HepG2 (cell line): ENCODE data around the gene SCN9A. TPM values are rescaled to one million over a fixed set of nuclear protein-coding genes. Genes with fewer than 3 reads are reported as not detected.
A peak's percentile ranks its signal among the peaks of the same experiment; 100 is the strongest.

Experiments
- GPN1 ChIP-seq: sonication (generic); formaldehyde crosslinking; IDR thresholded peaks from 2 replicates; pipeline ENCODE4 v1.5.1; 2020; ENCODE audit warnings: missing genetic modification reagents, borderline replicate concordance
- KLF16 ChIP-seq, 2 experiments: sonication (generic) in 1 of 2; formaldehyde crosslinking in 1 of 2; IDR thresholded peaks; 2 replicates each; pipeline versions ENCODE4 v1.6.1 to v1.8.0; 2016 to 2023; ENCODE audit warnings: missing genetic modification reagents in 2 of 2, missing compliant biosample characterization in 1 of 2
- MZF1 ChIP-seq: sonication (generic); formaldehyde crosslinking; IDR thresholded peaks from 2 replicates; pipeline ENCODE4 v1.8.1; 2023; ENCODE audit warnings: mild to moderate bottlenecking, missing genetic modification reagents, borderline replicate concordance
- PCBP2 ChIP-seq: fragments of 200-400 bp; formaldehyde crosslinking; optimal IDR thresholded peaks from 2 replicates; pipeline ENCODE3; 2018; ENCODE audit warnings: low read length, low read depth; ENCODE audit not compliant: poor library complexity, severe bottlenecking
- SMAD1 ChIP-seq: sonication (generic); formaldehyde crosslinking; IDR thresholded peaks from 2 replicates; pipeline ENCODE4 v1.4.0; 2020; ENCODE audit warnings: missing genetic modification reagents, low read depth, mild to moderate bottlenecking, borderline replicate concordance
- SOX5 ChIP-seq: IDR thresholded peaks from 2 replicates; pipeline ENCODE4 v1.6.1; 2016; ENCODE audit warnings: borderline replicate concordance
- ZNF143 ChIP-seq: sonication (generic); formaldehyde crosslinking; IDR thresholded peaks from 2 replicates; pipeline ENCODE4 v1.4.0; 2020; ENCODE audit warnings: missing genetic modification reagents
- ZNF781 ChIP-seq: sonication (generic); formaldehyde crosslinking; IDR thresholded peaks from 2 replicates; pipeline ENCODE4 v1.5.1; 2020; ENCODE audit warnings: borderline replicate concordance, mild to moderate bottlenecking, missing genetic modification reagents; ENCODE audit errors: not compliant biosample characterization
- polyA plus RNA-seq, 8 experiments: library from polyadenylated mRNA; depleted of rRNA in 3 of 8; stranded (reverse) in 7 of 8; unstranded in 1 of 8; fragments of >200 nt; fragmentation: Illumina TruSeq in 4 of 8; extraction: Trizol in 4 of 8; gene quantifications; 2 replicates each; pipeline versions ENCODE4 v1.2.1 to v1.2.3, GENCODE V29; 2011 to 2016; ENCODE audit warnings: low read depth in 4 of 8, missing spikeins in 1 of 8, mixed read lengths in 1 of 8; ENCODE audit not compliant: insufficient read depth in 1 of 8
- total RNA-seq, 5 experiments: library from RNA; depleted of rRNA; stranded (reverse); fragments of >200 nt; fragmentation: Illumina TruSeq; extraction: Trizol; gene quantifications; 2 replicates each; pipeline ENCODE4 v1.2.3, GENCODE V29; 2016; ENCODE audit warnings: low read depth in 1 of 5
- TF ChIP-seq, protein P1 (sequence below): sonication (generic); formaldehyde crosslinking; IDR thresholded peaks from 2 replicates; pipeline ENCODE4 v1.8.0; 2022; ENCODE audit warnings: mild to moderate bottlenecking, missing genetic modification reagents, borderline replicate concordance
- TF ChIP-seq, protein P2 (sequence below), 2 experiments: sonication (generic) in 1 of 2; formaldehyde crosslinking in 1 of 2; IDR thresholded peaks; 2 replicates each; pipeline versions ENCODE4 v1.4.0 to v1.6.1; 2018 to 2020; ENCODE audit warnings: missing genetic modification reagents in 2 of 2, borderline replicate concordance in 1 of 2, low read depth in 1 of 2, mild to moderate bottlenecking in 1 of 2, missing biosample characterization in 1 of 2
- TF ChIP-seq, protein P3 (sequence below): sonication (generic); formaldehyde crosslinking; IDR thresholded peaks from 2 replicates; pipeline ENCODE4 v1.4.0; 2020; ENCODE audit warnings: missing genetic modification reagents
- TF ChIP-seq, protein P4 (sequence below): sonication (generic); formaldehyde crosslinking; IDR thresholded peaks from 2 replicates; pipeline ENCODE4 v1.5.0; 2020; ENCODE audit warnings: missing genetic modification reagents
- TF ChIP-seq, protein P5 (sequence below): sonication (generic); formaldehyde crosslinking; IDR thresholded peaks from 2 replicates; pipeline ENCODE4 v1.8.1; 2023; ENCODE audit warnings: mild to moderate bottlenecking, inconsistent platforms, moderate library complexity, missing genetic modification reagents, borderline replicate concordance
- TF ChIP-seq, protein P6 (sequence below): sonication (generic); formaldehyde crosslinking; IDR thresholded peaks from 2 replicates; pipeline ENCODE4 v1.8.1; 2022; ENCODE audit warnings: mild to moderate bottlenecking, missing genetic modification reagents

SCN9A gene
- total and polyA plus RNA-seq, 2 of the 13 experiments (the other 11 are each of a cell fraction or from before 2014, with no cell fraction given): 15.3 to 24.3 TPM

DNA sequence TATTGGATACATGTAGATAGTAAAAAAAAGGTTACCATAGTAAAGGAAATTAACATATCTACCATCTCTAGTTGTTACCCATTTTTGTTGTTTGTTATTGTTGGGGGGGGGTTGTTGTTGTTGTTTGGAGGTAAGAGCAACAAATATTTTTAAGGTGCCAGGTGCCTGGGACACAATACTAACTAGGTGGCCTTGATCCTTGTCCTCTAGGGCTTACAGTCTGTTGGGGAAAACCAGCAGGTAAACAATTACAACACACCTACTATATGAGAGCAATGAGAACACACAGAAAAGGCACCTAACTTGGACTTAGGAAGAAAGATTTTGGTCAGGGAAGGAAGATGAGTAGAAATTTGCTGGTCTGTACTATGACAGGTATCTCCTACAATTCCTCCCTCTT is 46.3 kb downstream of the SCN9A start (continued):
- TF ChIP-seq PCBP2 (no peak), MZF1 (CRISPR knock-in tag) (no peak), ZNF781 (CRISPR knock-in tag) (no peak), SMAD1 (CRISPR knock-in tag) (no peak), SOX5 (CRISPR knock-in tag) (peak; percentile 92), GPN1 (CRISPR knock-in tag) (no peak), KLF16 (CRISPR knock-in tag; IDR thresholded peaks at IDR 0.05) (peak in 1 of 2 experiments; percentile 72; a peak in 2 of 4 replicates), ZNF143 (no peak)
- TF ChIP-seq, protein P1, sequence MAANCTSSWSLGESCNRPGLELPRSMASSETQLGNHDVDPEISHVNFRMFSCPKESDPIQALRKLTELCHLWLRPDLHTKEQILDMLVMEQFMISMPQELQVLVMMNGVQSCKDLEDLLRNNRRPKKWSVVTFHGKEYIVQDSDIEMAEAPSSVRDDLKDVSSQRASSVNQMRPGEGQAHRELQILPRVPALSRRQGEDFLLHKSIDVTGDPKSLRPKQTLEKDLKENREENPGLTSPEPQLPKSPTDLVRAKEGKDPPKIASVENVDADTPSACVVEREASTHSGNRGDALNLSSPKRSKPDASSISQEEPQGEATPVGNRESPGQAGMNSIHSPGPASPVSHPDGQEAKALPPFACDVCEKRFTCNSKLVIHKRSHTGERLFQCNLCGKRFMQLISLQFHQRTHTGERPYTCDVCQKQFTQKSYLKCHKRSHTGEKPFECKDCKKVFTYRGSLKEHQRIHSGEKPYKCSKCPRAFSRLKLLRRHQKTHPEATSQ (CRISPR knock-in tag): peak; percentile 62; the same call in 1 of the 2 replicates
- TF ChIP-seq, protein P2, sequence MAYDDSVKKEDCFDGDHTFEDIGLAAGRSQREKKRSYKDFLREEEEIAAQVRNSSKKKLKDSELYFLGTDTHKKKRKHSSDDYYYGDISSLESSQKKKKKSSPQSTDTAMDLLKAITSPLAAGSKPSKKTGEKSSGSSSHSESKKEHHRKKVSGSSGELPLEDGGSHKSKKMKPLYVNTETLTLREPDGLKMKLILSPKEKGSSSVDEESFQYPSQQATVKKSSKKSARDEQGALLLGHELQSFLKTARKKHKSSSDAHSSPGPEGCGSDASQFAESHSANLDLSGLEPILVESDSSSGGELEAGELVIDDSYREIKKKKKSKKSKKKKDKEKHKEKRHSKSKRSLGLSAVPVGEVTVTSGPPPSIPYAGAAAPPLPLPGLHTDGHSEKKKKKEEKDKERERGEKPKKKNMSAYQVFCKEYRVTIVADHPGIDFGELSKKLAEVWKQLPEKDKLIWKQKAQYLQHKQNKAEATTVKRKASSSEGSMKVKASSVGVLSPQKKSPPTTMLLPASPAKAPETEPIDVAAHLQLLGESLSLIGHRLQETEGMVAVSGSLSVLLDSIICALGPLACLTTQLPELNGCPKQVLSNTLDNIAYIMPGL (CRISPR knock-in tag; IDR thresholded peaks at IDR 0.05; ENCODE audit: borderline replicate concordance in 1 of 2, low read depth in 1 of 2): peak in 1 of 2 experiments; percentile 37; a peak in 1 of 4 replicates
- TF ChIP-seq, protein P3, sequence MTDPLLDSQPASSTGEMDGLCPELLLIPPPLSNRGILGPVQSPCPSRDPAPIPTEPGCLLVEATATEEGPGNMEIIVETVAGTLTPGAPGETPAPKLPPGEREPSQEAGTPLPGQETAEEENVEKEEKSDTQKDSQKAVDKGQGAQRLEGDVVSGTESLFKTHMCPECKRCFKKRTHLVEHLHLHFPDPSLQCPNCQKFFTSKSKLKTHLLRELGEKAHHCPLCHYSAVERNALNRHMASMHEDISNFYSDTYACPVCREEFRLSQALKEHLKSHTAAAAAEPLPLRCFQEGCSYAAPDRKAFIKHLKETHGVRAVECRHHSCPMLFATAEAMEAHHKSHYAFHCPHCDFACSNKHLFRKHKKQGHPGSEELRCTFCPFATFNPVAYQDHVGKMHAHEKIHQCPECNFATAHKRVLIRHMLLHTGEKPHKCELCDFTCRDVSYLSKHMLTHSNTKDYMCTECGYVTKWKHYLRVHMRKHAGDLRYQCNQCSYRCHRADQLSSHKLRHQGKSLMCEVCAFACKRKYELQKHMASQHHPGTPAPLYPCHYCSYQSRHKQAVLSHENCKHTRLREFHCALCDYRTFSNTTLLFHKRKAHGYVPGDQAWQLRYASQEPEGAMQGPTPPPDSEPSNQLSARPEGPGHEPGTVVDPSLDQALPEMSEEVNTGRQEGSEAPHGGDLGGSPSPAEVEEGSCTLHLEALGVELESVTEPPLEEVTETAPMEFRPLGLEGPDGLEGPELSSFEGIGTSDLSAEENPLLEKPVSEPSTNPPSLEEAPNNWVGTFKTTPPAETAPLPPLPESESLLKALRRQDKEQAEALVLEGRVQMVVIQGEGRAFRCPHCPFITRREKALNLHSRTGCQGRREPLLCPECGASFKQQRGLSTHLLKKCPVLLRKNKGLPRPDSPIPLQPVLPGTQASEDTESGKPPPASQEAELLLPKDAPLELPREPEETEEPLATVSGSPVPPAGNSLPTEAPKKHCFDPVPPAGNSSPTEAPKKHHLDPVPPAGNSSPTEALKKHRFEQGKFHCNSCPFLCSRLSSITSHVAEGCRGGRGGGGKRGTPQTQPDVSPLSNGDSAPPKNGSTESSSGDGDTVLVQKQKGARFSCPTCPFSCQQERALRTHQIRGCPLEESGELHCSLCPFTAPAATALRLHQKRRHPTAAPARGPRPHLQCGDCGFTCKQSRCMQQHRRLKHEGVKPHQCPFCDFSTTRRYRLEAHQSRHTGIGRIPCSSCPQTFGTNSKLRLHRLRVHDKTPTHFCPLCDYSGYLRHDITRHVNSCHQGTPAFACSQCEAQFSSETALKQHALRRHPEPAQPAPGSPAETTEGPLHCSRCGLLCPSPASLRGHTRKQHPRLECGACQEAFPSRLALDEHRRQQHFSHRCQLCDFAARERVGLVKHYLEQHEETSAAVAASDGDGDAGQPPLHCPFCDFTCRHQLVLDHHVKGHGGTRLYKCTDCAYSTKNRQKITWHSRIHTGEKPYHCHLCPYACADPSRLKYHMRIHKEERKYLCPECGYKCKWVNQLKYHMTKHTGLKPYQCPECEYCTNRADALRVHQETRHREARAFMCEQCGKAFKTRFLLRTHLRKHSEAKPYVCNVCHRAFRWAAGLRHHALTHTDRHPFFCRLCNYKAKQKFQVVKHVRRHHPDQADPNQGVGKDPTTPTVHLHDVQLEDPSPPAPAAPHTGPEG: no peak
- TF ChIP-seq, protein P4, sequence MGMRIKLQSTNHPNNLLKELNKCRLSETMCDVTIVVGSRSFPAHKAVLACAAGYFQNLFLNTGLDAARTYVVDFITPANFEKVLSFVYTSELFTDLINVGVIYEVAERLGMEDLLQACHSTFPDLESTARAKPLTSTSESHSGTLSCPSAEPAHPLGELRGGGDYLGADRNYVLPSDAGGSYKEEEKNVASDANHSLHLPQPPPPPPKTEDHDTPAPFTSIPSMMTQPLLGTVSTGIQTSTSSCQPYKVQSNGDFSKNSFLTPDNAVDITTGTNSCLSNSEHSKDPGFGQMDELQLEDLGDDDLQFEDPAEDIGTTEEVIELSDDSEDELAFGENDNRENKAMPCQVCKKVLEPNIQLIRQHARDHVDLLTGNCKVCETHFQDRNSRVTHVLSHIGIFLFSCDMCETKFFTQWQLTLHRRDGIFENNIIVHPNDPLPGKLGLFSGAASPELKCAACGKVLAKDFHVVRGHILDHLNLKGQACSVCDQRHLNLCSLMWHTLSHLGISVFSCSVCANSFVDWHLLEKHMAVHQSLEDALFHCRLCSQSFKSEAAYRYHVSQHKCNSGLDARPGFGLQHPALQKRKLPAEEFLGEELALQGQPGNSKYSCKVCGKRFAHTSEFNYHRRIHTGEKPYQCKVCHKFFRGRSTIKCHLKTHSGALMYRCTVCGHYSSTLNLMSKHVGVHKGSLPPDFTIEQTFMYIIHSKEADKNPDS (CRISPR knock-in tag): peak; percentile 80; the same call in 1 of the 2 replicates
- TF ChIP-seq, protein P5, sequence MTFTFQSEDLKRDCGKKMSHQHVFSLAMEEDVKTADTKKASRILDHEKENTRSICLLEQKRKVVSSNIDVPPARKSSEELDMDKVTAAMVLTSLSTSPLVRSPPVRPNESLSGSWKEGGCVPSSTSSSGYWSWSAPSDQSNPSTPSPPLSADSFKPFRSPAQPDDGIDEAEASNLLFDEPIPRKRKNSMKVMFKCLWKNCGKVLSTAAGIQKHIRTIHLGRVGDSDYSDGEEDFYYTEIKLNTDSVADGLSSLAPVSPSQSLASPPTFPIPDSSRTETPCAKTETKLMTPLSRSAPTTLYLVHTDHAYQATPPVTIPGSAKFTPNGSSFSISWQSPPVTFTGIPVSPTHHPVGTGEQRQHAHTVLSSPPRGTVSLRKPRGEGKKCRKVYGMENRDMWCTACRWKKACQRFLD: no peak
- TF ChIP-seq, protein P6, sequence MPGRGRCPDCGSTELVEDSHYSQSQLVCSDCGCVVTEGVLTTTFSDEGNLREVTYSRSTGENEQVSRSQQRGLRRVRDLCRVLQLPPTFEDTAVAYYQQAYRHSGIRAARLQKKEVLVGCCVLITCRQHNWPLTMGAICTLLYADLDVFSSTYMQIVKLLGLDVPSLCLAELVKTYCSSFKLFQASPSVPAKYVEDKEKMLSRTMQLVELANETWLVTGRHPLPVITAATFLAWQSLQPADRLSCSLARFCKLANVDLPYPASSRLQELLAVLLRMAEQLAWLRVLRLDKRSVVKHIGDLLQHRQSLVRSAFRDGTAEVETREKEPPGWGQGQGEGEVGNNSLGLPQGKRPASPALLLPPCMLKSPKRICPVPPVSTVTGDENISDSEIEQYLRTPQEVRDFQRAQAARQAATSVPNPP: peak; percentile 61; the same call in 1 of the 2 replicates
